Measurements from ENCODE around the gene ZNF775.
"Not testable (repeated sequence)": the region's sequence is repeated elsewhere in the genome, so short reads cannot be mapped to it uniquely, and the experiment has no call there.

The ZNF775 gene

GRCh38 chr7:150384406-150385301 lies 5.5 kb downstream of the ZNF775 start:
- no peak for DNase-seq (ENCODE audit: low spot score)
- TF ChIP-seq, protein P1, sequence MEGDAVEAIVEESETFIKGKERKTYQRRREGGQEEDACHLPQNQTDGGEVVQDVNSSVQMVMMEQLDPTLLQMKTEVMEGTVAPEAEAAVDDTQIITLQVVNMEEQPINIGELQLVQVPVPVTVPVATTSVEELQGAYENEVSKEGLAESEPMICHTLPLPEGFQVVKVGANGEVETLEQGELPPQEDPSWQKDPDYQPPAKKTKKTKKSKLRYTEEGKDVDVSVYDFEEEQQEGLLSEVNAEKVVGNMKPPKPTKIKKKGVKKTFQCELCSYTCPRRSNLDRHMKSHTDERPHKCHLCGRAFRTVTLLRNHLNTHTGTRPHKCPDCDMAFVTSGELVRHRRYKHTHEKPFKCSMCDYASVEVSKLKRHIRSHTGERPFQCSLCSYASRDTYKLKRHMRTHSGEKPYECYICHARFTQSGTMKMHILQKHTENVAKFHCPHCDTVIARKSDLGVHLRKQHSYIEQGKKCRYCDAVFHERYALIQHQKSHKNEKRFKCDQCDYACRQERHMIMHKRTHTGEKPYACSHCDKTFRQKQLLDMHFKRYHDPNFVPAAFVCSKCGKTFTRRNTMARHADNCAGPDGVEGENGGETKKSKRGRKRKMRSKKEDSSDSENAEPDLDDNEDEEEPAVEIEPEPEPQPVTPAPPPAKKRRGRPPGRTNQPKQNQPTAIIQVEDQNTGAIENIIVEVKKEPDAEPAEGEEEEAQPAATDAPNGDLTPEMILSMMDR (IDR thresholded peaks at IDR 0.05; ENCODE audit: extremely low read depth, insufficient read depth, missing control alignments), result no peak
- in situ Hi-C loops (cut with MboI; ENCODE audit: low pct_unique_long_range_greater_than_20kb, low sequenced_read_pairs, unreplicated experiment), result no loop called here

GRCh38 chr7:150385302-150385723 lies 6.2 kb downstream of the ZNF775 start:
- in situ Hi-C loops (cut with MboI; ENCODE audit: low pct_unique_long_range_greater_than_20kb, low sequenced_read_pairs, unreplicated experiment), result no loop called here
- DNase-seq (ENCODE audit: low spot score), result no peak
- TF ChIP-seq, protein P1 (IDR thresholded peaks at IDR 0.05; ENCODE audit: extremely low read depth, insufficient read depth, missing control alignments), result no peak

GRCh38 chr7:150385884-150386283 lies 6.8 kb downstream of the ZNF775 start:
- in situ Hi-C loops (cut with MboI; ENCODE audit: low pct_unique_long_range_greater_than_20kb, low sequenced_read_pairs, unreplicated experiment); DNase-seq (ENCODE audit: low spot score): not testable (repeated sequence)

DNA sequence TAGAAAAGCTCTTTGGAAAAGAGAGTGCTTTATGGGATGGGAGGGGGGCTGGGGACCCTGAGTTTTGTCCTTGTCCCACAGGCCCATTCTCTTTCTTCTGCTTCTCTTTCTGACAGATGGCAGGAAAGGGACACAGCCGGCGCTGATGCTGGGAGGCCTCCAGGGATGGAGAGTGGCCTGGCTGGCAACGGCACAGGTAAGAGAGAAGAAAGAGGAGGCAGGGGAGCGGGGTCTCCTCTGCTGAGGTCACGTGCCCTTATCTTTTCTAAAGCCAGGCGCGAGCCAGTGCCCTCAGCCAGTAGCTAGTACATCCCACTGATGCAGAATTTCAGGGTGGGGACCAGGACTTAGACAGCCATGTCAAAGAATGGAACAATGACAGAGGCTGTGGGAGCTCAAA lies 9.2 kb downstream of the ZNF775 start:
- TF ChIP-seq, protein P1 (IDR thresholded peaks at IDR 0.05; ENCODE audit: extremely low read depth, insufficient read depth, missing control alignments), result no peak
- DNase-seq (ENCODE audit: low spot score), result no peak
- in situ Hi-C loops (cut with MboI; ENCODE audit: low pct_unique_long_range_greater_than_20kb, low sequenced_read_pairs, unreplicated experiment), result no loop called here

- DNase-seq (ENCODE audit: low spot score), result no peak
- TF ChIP-seq, protein P1 (IDR thresholded peaks at IDR 0.05; ENCODE audit: extremely low read depth, insufficient read depth, missing control alignments), result no peak
- in situ Hi-C loops (cut with MboI; ENCODE audit: low pct_unique_long_range_greater_than_20kb, low sequenced_read_pairs, unreplicated experiment), result no loop called here
These were observed 9.8 kb downstream of the ZNF775 start for GRCh38 chr7:150388709-150389531.

DNA sequence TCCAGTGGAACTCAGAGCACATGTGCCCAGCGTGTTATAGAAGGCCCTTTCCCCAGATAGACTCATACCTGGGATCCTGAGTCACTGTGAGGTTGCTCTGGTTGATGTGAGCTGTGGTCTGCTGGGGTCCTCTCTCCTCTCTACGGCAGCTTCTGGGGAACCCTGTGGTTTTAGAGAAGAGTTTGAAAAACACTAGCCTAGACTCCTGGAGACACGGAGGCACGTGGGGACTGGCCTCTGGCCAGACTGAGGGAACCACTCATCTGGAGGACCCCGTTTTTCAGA lies 10.3 kb downstream of the ZNF775 start:
- DNase-seq (ENCODE audit: low spot score), result no peak
- TF ChIP-seq, protein P1 (IDR thresholded peaks at IDR 0.05; ENCODE audit: extremely low read depth, insufficient read depth, missing control alignments), result no peak
- in situ Hi-C loops (cut with MboI; ENCODE audit: low pct_unique_long_range_greater_than_20kb, low sequenced_read_pairs, unreplicated experiment), result no loop called here

- in situ Hi-C loops (cut with MboI; ENCODE audit: low pct_unique_long_range_greater_than_20kb, low sequenced_read_pairs, unreplicated experiment), result no loop called here
- TF ChIP-seq, protein P1 (IDR thresholded peaks at IDR 0.05; ENCODE audit: extremely low read depth, insufficient read depth, missing control alignments), result no peak
- DNase-seq (ENCODE audit: low spot score), result no peak
These were observed 11.1 kb downstream of the ZNF775 start for GRCh38 chr7:150390205-150390604.

Data from GM13977 (cell line).